GM19099 (cell line): ENCODE results near the gene XRCC2.
A peak's percentile ranks its signal among the peaks of the same experiment; 100 is the strongest.

Experiments used
- POLR2A ChIP-seq: IDR thresholded peaks from 3 replicates; pipeline ENCODE4 v1.6.1; 2011; ENCODE audit warnings: low read depth; ENCODE audit not compliant: insufficient read length; ENCODE audit errors: extremely low read depth

Gene XRCC2

DNA sequence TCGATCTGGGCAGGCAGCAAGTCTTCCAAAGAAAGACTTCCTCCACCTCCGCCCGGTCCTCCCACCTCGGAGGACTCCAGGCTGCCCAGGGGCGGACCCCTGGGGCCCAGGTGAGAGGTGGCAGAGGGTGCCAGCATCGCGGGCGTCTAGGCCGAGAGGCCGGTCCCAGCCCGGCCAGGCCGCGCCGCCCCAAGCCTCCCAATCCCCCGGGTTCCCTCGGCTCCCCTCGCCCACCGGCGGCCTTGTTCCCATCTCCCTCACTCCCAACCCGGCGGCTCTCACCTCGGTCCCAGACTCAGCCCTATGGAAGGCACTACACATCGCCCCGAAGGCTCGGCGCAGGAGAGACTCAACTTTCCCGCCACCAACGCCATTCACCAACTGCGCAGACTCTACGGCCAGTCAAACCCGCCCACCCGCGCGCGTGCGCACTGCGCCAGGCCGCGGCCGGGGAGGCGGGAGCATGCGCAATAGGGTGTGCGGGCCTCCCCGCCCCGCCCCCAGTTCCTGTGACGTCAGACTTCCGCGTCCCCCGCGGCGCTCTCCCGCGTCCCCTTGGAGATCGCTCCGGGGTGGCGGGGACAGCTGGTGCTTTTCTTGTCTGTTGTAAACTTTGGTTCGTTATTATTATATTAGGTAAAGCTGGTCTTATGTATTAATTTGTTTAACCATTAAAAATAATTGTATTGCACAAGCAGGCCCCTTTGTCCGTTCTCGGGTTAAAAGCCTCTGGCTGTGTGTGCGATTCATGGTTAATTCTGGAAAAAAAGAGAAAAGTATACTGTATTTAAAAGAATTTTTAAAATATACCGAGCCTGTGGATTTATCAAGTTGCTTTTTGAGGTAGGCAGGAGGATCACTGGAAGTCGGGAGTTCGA lies at the start of gene XRCC2:
TSS of gene XRCC2 (minus strand) at position 383 of the 878 bp plus-strand sequence. CDS start at position 321, 62 bp downstream.
- TF ChIP-seq POLR2A: peak; percentile 96

DNA sequence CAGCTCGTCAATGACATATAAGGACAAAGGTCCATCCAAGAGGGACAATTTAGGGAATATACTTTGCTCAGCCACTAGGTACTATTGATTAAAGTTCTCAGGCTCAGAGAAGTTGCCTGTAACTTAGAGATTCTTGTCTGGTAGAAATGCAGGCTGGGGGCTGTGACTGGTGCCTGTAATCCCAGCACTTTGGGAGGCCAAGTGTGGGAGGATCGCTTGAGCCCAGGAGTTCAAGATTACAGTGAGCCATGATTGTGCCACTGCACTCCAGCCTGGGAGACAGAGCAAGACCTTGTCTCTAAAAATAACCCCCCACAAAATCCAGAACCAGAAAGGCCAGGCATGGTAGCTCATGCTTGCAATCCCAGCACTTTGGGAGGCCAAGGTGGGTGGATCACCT lies 47.4 kb upstream of the XRCC2 start:
- TF ChIP-seq POLR2A: no peak

DNA sequence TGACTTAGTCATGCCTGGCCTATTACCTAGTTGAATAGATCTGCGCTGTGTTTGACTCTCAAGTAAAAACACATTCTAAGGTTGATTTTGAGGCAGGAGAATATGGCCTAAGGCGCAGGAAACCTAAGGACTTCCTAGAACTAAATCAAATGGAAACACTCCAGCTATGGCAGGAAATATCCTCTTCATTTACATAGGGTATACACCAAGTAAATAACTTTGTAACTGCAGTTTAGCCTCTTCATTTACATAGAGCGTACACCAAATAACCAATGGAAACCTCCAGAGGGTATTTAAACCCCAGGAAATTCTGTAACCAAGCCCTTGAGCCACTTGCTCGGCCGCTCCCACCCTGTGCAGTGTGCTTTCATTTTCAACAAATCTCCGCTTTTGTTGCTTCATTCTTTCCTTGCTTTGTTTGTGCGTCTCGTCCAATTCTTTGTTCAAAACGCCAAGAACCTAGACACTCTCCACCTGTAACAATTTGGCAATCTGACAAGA lies 35.6 kb upstream of the XRCC2 start:
- TF ChIP-seq POLR2A: no peak

DNA sequence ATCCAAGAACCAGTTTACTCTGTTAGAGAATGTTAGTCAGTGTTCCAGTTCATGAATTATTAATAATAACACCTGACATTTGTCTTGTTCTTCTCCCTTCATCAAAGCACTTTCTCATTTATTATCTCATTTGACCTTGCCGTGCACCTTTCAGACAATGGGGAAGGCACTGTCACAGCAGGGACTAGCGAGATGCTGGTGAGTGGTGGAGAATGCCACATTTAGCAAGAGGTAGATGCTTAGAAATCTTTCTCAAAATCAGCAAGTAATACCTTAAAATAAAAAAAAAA lies 34.2 kb upstream of the XRCC2 start:
- TF ChIP-seq POLR2A: no peak

DNA sequence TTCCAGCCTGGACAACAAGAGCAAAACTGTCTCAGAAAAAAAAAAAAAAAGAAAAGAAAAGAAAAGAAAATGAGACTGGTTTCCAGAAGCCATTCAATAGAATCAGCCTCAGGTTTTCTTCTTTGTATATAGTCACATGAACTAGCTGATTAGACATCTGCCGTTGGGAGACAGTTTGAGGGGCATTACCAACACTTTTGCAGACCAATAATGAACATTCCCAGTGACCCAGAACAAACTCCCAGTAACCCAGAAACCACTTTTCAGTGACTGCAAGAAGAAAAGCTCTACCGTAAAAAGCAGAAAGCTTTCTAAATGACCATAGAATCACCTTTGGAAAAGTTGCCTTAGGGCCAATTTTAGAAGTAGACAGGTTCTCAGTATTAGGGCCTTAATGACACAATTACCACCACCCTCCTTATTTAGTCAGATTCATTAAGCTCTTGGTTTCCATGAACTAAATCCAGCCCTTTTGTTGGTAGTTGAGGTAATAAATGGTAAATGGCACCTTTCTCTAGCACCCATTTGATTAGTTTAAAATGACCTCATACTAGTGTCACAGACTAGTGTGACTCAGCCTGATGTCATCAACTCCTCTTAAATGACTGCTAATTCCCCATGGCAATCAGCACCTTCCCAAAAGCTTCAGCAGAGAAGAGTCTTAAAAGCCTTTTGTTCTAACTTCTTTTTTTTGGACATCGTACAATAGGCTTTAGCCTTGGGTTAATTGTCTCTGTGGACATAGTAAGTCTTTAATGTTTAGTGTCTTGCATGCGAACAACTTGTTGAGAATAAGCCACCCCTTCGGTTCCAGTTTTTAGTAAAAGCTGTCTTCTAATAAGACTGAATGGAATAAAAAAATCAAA lies 33.6 kb upstream of the XRCC2 start:
- TF ChIP-seq POLR2A: no peak

DNA sequence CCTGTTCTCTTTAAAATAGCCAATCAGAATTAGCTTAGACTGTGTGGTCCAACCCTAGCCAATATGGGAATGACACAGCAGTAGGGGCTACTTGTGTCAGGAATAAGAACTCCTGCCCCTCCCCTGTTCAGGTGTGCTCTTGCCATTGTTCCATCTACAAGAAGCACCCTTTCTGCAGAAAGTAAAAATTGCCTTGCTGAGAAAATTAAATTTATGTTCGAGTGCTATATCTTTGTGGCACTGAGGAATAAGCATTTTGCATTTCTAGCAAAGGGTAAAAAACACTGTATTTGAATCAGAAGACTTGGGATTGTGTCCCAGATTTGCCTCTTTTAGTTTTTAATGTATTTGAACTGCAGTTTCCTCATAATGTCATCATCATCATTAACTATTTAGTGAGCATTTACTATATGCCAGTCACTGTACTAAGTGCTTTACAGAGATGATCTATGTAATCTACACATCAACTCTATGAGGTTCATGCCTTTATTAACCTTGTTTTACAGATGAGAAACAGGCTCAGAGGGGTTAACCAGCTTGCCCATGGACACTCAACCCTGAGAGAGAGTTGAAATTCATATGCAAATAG lies 28.9 kb upstream of the XRCC2 start:
- no peak for TF ChIP-seq POLR2A

DNA sequence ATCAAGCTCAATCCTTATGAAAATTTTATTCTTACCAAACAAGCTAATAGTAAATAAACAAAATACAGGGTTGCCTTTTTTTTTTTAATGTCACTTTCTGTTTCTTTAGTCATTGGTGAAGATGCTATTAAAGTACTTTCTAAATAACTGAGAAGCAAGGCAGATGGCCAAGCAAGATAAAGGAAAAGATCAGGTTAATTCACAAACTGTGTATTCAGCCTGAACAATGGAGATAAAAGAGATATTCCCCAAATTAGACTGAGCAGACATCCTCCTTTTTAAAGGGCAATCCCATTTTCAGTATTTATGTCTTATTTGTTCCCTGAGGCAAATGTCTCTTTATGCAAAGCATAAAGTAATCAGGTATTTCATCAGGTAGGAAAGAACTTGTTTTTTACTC lies 23.1 kb upstream of the XRCC2 start:
- no peak for TF ChIP-seq POLR2A

DNA sequence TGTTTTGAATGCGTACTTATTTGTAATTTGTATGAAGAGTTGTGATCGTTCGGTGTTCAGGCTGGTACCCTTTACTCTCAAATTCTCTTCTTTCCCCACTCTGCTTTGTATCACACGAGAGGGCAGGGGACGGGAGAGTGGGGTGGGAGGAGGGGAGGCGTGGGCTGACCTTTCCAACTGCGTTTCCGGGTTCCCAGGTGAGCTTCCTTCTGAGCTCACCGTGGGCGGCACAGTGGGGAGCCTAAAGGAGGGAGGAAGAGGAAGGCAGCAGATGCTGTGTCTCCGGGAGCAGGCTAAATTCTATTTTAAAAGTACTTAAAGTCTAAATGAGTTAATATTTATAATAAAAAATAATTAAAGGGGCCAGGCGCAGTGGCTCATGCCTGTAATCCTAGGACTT lies 7.4 kb upstream of the XRCC2 start:
- no peak for TF ChIP-seq POLR2A

DNA sequence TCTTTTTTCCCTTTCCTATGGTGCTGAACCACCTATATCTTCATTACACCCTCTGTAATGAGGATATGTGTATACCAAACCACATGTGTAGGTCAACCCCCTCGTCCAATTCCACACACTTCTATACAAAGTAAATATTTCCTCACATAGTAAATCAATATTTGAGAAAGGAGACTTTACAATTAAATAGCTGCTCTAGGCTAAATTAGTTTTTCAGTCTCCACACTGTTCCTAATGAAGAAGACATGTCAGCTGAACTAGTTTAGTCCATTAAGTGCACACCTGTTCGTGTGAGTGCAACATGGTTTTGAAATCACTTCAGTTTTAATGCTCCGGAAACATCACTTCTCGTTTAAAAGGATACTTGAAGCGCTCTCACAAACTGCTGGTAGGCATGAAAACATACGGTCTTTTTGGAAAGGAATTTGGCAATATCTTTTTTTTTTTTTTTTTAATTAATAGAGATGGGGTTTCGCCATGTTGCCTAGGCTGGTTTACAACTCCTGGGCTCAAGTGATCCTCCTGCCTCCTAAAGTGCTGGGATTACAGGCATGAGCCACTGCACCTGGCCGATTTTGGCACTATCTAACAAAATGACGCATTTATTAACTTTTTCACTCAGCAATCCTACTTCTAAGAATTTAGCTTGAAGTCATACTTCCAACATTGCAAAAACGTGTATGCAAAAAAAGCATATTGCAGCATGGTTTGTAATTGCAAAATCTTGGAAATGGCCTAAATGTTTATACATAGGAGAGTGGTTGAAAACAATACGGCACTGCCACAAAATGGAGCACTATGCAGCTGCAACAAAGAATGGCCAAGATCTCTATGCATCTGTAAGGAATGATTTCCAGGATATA lies 2.1 kb upstream of the XRCC2 start:
- TF ChIP-seq POLR2A: no peak

DNA sequence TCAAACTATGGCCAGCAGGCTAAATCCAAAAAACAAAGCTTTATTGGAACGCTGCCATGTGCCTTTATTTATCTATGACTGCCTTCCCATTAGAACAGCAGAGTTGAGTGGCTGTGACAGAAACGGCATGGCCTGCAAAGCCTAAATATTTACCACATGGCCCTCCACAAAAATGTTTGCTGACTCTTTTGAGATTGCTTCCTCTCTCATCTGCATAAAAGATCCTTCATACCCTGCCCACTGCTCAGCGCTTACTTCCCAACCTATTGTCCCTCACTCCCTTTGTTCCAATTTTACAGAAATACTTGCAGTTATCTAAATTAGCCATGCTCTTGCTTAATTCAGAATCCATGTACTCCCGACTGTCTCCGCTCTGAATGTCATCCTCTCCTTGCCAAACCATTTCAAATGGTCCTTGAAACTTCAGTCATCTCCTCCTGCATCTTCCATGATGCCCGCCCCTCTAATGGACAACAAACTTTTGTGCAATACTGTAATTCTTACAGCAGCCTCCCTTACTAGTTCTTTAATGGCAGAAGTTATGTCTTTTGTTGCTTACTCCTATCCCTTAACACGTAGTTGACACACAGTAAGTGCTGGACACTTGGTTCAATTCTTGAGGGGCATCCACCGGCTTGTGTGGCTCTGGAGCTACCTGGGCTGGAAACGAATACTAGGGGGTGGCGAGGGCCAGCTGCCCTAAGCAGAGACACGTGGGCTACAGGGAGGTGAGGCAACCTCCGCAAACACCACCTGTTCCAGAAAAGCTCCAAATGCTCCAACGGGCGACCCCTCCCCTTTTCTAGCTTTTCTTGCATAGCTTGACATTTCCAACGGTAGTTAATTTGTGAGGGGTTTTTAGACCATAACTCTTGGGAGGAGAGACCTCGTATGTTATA lies 832 bp downstream of the XRCC2 start:
- TF ChIP-seq POLR2A: no peak

DNA sequence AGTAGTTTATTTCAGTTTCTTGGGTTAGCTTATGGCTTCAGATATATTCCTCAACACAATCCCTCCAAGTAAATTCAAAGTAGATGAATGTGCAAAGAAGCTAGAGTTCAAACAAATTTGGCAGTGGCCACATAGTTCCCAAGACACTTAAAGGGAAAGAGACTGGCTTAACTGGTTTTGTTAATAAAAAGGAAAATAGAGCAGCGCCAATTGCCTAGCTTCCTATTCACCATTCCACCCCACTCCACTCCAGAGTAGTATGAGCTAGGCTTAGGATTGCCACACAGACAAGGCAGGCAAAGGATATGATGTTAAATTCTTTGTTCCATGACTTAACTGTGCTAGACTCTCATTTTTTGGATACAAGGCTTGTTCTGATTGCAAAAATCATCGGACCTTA lies 2.0 kb downstream of the XRCC2 start:
- no peak for TF ChIP-seq POLR2A

DNA sequence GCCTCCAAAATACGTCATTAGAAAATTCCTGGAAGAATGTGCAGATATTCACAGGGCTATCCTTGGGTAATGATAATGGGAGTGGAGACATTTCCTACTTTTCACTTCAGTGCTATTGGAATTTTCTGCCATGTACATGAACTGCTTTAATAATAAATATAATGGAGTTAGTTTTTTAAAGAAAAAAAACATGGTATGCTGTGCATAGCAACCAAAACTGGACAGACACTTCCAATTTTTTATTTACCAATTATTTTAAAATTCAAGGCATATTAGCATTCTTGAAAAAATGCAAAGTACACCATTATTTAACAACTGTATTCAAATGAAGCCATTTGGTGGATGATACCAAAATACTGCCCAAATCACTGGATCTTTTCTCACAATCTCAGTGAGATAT lies 3.3 kb downstream of the XRCC2 start:
- TF ChIP-seq POLR2A: no peak

DNA sequence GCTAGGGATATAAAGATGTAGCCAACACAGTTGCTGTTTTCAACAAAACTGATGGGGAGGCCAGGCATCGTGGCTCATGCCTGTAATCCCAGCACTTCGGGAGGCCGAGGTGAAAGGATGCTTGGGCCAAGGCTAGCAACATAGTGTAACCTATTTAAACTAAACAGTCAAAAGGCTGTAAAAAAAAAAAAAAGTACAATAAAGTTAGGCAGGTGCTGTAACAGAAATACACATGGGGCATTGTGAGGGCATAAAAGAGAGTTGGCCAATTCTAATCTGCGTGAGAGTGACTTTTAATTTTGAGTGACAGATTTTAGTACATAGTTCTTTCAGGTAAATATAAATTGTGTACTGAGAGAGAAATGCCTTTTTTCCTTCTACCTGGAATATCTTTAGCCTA lies 6.2 kb downstream of the XRCC2 start:
- no peak for TF ChIP-seq POLR2A

DNA sequence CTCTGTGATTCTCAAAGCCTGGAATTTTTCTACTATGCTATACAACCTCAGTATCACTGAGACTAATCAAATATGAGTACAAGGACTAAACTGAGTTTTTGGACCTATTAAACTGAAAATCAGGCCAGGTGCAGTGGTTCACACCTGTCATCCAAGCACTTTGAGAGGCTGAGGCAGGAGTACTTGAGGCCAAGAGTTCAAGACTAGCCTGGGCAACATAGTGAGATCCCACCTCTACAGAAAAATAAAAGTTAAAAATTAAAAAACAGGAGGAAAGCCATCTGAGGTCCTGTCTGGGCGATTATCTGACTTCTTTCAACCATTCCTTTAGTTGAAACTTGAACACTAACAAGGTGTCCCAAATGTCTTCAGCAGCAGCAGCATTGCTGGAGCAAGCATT lies 7.0 kb downstream of the XRCC2 start:
- TF ChIP-seq POLR2A: no peak
